Heart left ventricle (tissue), 13 donors: Measurements from ENCODE around the gene CCDC24.

Experiments used
- CTCF ChIP-seq, 12 donors: fragments of 200-600 bp; sonication (generic) in 4 of 12; IDR thresholded peaks; one replicate each; pipeline versions ENCODE4 v1.5.0 to v1.8.0; 2018 to 2022; ENCODE audit warnings: antibody characterized with exemption in 12 of 12, mild to moderate bottlenecking in 5 of 12
- POLR2A ChIP-seq, 2 donors: fragments of 450-650 bp; IDR thresholded peaks; one replicate each; pipeline ENCODE4 v1.6.1; 2017; ENCODE audit warnings: antibody characterized with exemption in 2 of 2, mild to moderate bottlenecking in 2 of 2, moderate library complexity in 2 of 2
- donor health status: ischemic (EF 13 %, LVEDD 7.1; RV severe dilation, severe dysfunction).
- donor health status: DM: no; HTN: yes; CAD: no.
- donor health status: DM: no; HTN: no; CAD: no.
- donor health status: ischemic (EF 25% LVEDD 6.9; RV normal size, moderate dysfunction).
- donor health status: ischemic (EF 25% LVEDD 5.7; RV mildly dilated, moderate dysfunction).
- donor health status: ischemic (EF 35%, LVEDD 5.7; RV mildly dilated, moderate dysfunction).
- donor health status: nonischemic (EF 11% LVEDD 7.7; RV severe dilation, severe dysfunction).
- donor health status: DM: yes; HTN: yes; CAD: no.
- donor health status: PGD.
- donor health status: ischemic (EF 29% LVEDD 5.4; RV normal size, mild dysfunction).
- donor health status: nonischemic (EF 23%, LVEDD 6.1; RV moderate dilation, normal function).

GRCh38 chr1:43946236-43947060 is 45.0 kb upstream of the CCDC24 start, which contains the start of gene IPO13:
- TF ChIP-seq CTCF (IDR thresholded peaks at IDR 0.05) (peak; percentile 56 to 88 (median 70)), POLR2A (IDR thresholded peaks at IDR 0.05) (peak in 1 of 2 donors; percentile 83)
